Mucosa of descending colon (tissue), 3 donors: ENCODE results near the gene CHAC2. TPM values are rescaled to one million over a fixed set of nuclear protein-coding genes. Genes with fewer than 3 reads are reported as not detected.

Experiments used
- ATAC-seq: fragments of 200-7000 bp; cut with Tn5 transposase; one replicate; pipeline ENCODE4 v1.9.1; 2020; ENCODE audit warnings: mild to moderate bottlenecking, moderate library complexity
- DNase-seq, 3 donors: peaks; one replicate each; pipeline ENCODE4 v3.0.0-alpha.2; 2020
- H3K36me3 ChIP-seq: fragments of 200-600 bp; one replicate; pipeline ENCODE4 v1.8.0; 2021; ENCODE audit warnings: low read depth, mild to moderate bottlenecking
- H3K4me1 ChIP-seq: fragments of 200-600 bp; one replicate; pipeline ENCODE4 v1.8.0; 2021; ENCODE audit warnings: low read depth, mild to moderate bottlenecking
- H3K4me3 ChIP-seq: fragments of 200-600 bp; one replicate; pipeline ENCODE4 v1.8.0; 2021; ENCODE audit warnings: mild to moderate bottlenecking
- H3K9me3 ChIP-seq: fragments of 200-600 bp; one replicate; pipeline ENCODE4 v1.8.0; 2021; ENCODE audit warnings: mild to moderate bottlenecking
- CTCF ChIP-seq: fragments of 200-600 bp; IDR thresholded peaks from one replicate; pipeline ENCODE4 v1.8.0; 2022; ENCODE audit warnings: antibody characterized with exemption, mild to moderate bottlenecking
- intact Hi-C, 2 donors: fragments of 100-400 bp; cut with DNase I in 1 of 2; cut with micrococcal nuclease in 1 of 2; formaldehyde crosslinking; loops; one replicate each; pipeline versions ENCODE4 v1.11.0 to v1.11.1; 2022; cut with DNase I, micrococcal nuclease
- total RNA-seq, 3 donors: library from RNA; stranded (reverse); fragmentation: NEBNext Ultra II Directional in 2 of 3; extraction: Animal tissue kit (Norgen Biotek cat#: 25700) in 2 of 3; gene quantifications; one replicate each; pipeline versions ENCODE4 v1.2.1 to v1.2.4, GENCODE V29; 2021 to 2023
- donor health status: DM: no; HTN: no; CAD: no; lungs with moderate emphysema.
- donor health status: DM: no; HTN: no; CAD: no.
- donor health status: DM: no; HTN: yes; CAD: no.

The CHAC2 gene
- total RNA-seq, 3 donors from 2014 or later = 3.1 to 4.7 (median 3.3) TPM

- intact Hi-C loops = no loop called here
- DNase-seq (no peak), ATAC-seq (no peak)
- no peak for TF ChIP-seq CTCF
- no peaks in the 10 kb centered on the region for H3K9me3 ChIP-seq
- no peak overlapping the region for H3K4me3 ChIP-seq
- no peaks in the 10 kb centered on the region for H3K36me3 ChIP-seq
- H3K4me1 ChIP-seq = peaks cover 9% of the 10 kb centered on the region
Observed at GRCh38 chr2:53765767-53766166, 1.8 kb upstream of the CHAC2 start.

- Histone ChIP-seq H3K9me3 (no peaks in the 10 kb centered on the region), H3K4me1 (peaks cover 9% of the 10 kb centered on the region), H3K4me3 (peak overlapping the region; percentile 40), H3K36me3 (no peaks in the 10 kb centered on the region)
- no peak for DNase-seq
- intact Hi-C loops = no loop called here
- no peak for TF ChIP-seq CTCF
- ATAC-seq = no peak
Observed at GRCh38 chr2:53768242-53768542, 588 bp downstream of the CHAC2 start.

- H3K4me1 ChIP-seq = peaks cover 9% of the 10 kb centered on the region
- TF ChIP-seq CTCF = no peak
- no peak overlapping the region for H3K4me3 ChIP-seq
- intact Hi-C loops = no loop called here
- H3K9me3 ChIP-seq = no peaks in the 10 kb centered on the region
- no peaks in the 10 kb centered on the region for H3K36me3 ChIP-seq
- ATAC-seq = no peak
- DNase-seq = no peak
Observed at GRCh38 chr2:53769318-53769945, 1.8 kb downstream of the CHAC2 start.

- no peak overlapping the region for H3K4me3 ChIP-seq
- intact Hi-C loops = no loop called here
- ATAC-seq (no peak), DNase-seq (no peak)
- H3K9me3 ChIP-seq = no peaks in the 10 kb centered on the region
- no peaks in the 10 kb centered on the region for H3K36me3 ChIP-seq
- TF ChIP-seq CTCF = no peak
- peaks cover 6% of the 10 kb centered on the region for H3K4me1 ChIP-seq
Observed at GRCh38 chr2:53770264-53770663, 2.7 kb downstream of the CHAC2 start.

GRCh38 chr2:53777134-53777533, 9.5 kb downstream of the CHAC2 start:
- H3K9me3 ChIP-seq = no peaks in the 10 kb centered on the region
- no peaks in the 10 kb centered on the region for H3K4me1 ChIP-seq
- TF ChIP-seq CTCF = no peak
- ATAC-seq (no peak), DNase-seq (no peak)
- no peak overlapping the region for H3K4me3 ChIP-seq
- no peaks in the 10 kb centered on the region for H3K36me3 ChIP-seq
- intact Hi-C loops = no loop called here
